Endothelial cell of umbilical vein (primary cell): ENCODE results near the gene USP31. TPM values are rescaled to one million over a fixed set of nuclear protein-coding genes. Genes with fewer than 3 reads are reported as not detected.

Experiments used
- BruUV-seq: library from RNA; stranded (reverse); fragments of 400-500 nt; replicated peaks from 2 replicates; lab custom pipeline; 2021; lab: Mats Ljungman, UMichigan
- CTCF ChIA-PET: fragments of 300-600, 350-600 bp; sonication (Branson Sonifier 250); formaldehyde crosslinking; loops from one replicate; lab custom pipeline; 2021; ENCODE audit warnings: antibody characterized with exemption, inconsistent platforms; lab: Charles Lee
- POLR2A ChIA-PET: fragments of 300-600, 350-600 bp; sonication (Branson Sonifier 250); formaldehyde crosslinking; loops from one replicate; lab custom pipeline; 2021; ENCODE audit warnings: antibody characterized with exemption, inconsistent platforms; lab: Charles Lee
- DNase-seq: peaks from one replicate; pipeline ENCODE4 v3.0.0-alpha.2; 2011; ENCODE audit warnings: low read depth, low spot score
- FAIRE-seq: peaks from 2 replicates; lab custom pipeline; 2011; peaks lifted over from hg19 to GRCh38; lab: Jason Lieb, UNC
- H2AFZ ChIP-seq: 2 replicates; pipeline ENCODE4 v1.6.0; 2012; ENCODE audit warnings: low read depth, low read length, control low read depth, inconsistent platforms
- H3K27ac ChIP-seq: 2 replicates; pipeline ENCODE4 v1.5.1; 2011; ENCODE audit warnings: low read depth, mild to moderate bottlenecking, control low read depth, low read length, moderate library complexity; ENCODE audit not compliant: insufficient read depth
- H3K27me3 ChIP-seq, 2 experiments: 2 replicates each; pipeline versions ENCODE4 v1.6.0 to v1.6.1; 2011; ENCODE audit warnings: low read length in 2 of 2, mixed read lengths in 1 of 2; ENCODE audit not compliant: control insufficient read depth in 2 of 2, insufficient read depth in 2 of 2
- H3K36me3 ChIP-seq, 2 experiments: 2 replicates in 1 of 2; 3 replicates in 1 of 2; pipeline ENCODE4 v1.5.1; 2011; ENCODE audit warnings: low read length in 2 of 2, mild to moderate bottlenecking in 1 of 2, moderate library complexity in 1 of 2; ENCODE audit not compliant: control insufficient read depth in 2 of 2, insufficient read depth in 2 of 2; ENCODE audit errors: extremely low read depth in 1 of 2
- H3K4me1 ChIP-seq: 3 replicates; pipeline ENCODE4 v1.5.1; 2011; ENCODE audit warnings: mild to moderate bottlenecking, low read length; ENCODE audit not compliant: control insufficient read depth, insufficient read depth; ENCODE audit errors: extremely low read depth
- H3K4me2 ChIP-seq: 2 replicates; pipeline ENCODE4 v1.6.1; 2011; ENCODE audit warnings: low read length, control low read depth, mixed read lengths; ENCODE audit not compliant: insufficient read depth
- H3K4me3 ChIP-seq, 3 experiments: fragments of 200-600 bp in 1 of 3; sonication (generic), shearing (Covaris generic) in 1 of 3; replicated peaks in 1 of 3; 2 replicates each; pipeline ENCODE4 v1.5.1; 2011 to 2016; ENCODE audit warnings: control low read depth in 3 of 3, low read length in 3 of 3, mild to moderate bottlenecking in 2 of 3, inconsistent platforms in 1 of 3, low read depth in 1 of 3, moderate library complexity in 1 of 3; ENCODE audit not compliant: insufficient read depth in 1 of 3
- H3K79me2 ChIP-seq: 2 replicates; pipeline ENCODE4 v1.6.0; 2012; ENCODE audit warnings: low read length, inconsistent platforms; ENCODE audit not compliant: control insufficient read depth, insufficient read depth
- H3K9ac ChIP-seq: replicated peaks from 2 replicates; pipeline ENCODE3; 2011; ENCODE audit warnings: low read length, control low read depth; ENCODE audit not compliant: insufficient read depth; ENCODE audit errors: extremely low read depth
- H3K9me1 ChIP-seq: replicated peaks from 3 replicates; pipeline ENCODE4 v1.6.0; 2011; ENCODE audit warnings: mild to moderate bottlenecking, low read length; ENCODE audit not compliant: control insufficient read depth, insufficient read depth; ENCODE audit errors: extremely low read depth
- H3K9me3 ChIP-seq: replicated peaks from 2 replicates; pipeline ENCODE4 v1.5.1; 2012; ENCODE audit warnings: low read length, inconsistent platforms; ENCODE audit not compliant: control insufficient read depth, insufficient read depth
- H4K20me1 ChIP-seq: replicated peaks from 2 replicates; pipeline ENCODE3; 2011; ENCODE audit warnings: mild to moderate bottlenecking, low read length; ENCODE audit not compliant: control insufficient read depth, insufficient read depth; ENCODE audit errors: extremely low read depth
- CTCF ChIP-seq, 2 donors: IDR thresholded peaks; 1 replicate in 1 of 2; 2 replicates in 1 of 2; pipeline ENCODE4 v1.5.1; 2011; ENCODE audit warnings: low read length in 2 of 2, mild to moderate bottlenecking in 2 of 2, moderate library complexity in 2 of 2, control low read depth in 1 of 2, inconsistent platforms in 1 of 2, low read depth in 1 of 2; ENCODE audit not compliant: insufficient read depth in 1 of 2; ENCODE audit errors: extremely low read depth in 1 of 2
- EZH2 ChIP-seq: IDR thresholded peaks from 2 replicates; pipeline ENCODE4 v1.6.1; 2012; ENCODE audit warnings: borderline replicate concordance, low read depth, mild to moderate bottlenecking, moderate library complexity, low read length, inconsistent platforms; ENCODE audit not compliant: severe bottlenecking
- FOS ChIP-seq: IDR thresholded peaks from 2 replicates; pipeline ENCODE4 v1.6.1; 2011; ENCODE audit warnings: mild to moderate bottlenecking, low read length, moderate library complexity, borderline replicate concordance; ENCODE audit not compliant: insufficient read depth
- GATA2 ChIP-seq: IDR thresholded peaks from 2 replicates; pipeline ENCODE4 v1.7.0; 2011; ENCODE audit warnings: low read depth, mild to moderate bottlenecking, moderate library complexity, mixed read lengths, low read length; ENCODE audit not compliant: insufficient read length, insufficient read depth
- JUN ChIP-seq: IDR thresholded peaks from 2 replicates; pipeline ENCODE4 v1.6.1; 2011; ENCODE audit warnings: borderline replicate concordance, low read depth; ENCODE audit not compliant: insufficient read length, insufficient read depth
- MAX ChIP-seq: IDR thresholded peaks from 2 replicates; pipeline ENCODE4 v1.6.1; 2011; ENCODE audit not compliant: insufficient read depth, insufficient read length
- MYC ChIP-seq: IDR thresholded peaks from one replicate; pipeline ENCODE4 v1.6.1; 2011; ENCODE audit warnings: mild to moderate bottlenecking, low read depth, low read length
- POLR2A ChIP-seq: IDR thresholded peaks from 2 replicates; pipeline ENCODE4 v1.6.1; 2012; ENCODE audit warnings: low read depth, mild to moderate bottlenecking, control low read depth, low read length
- POLR2AphosphoS5 ChIP-seq: IDR thresholded peaks from 2 replicates; pipeline ENCODE4 v1.6.1; 2012; ENCODE audit warnings: low read depth, mild to moderate bottlenecking, control low read depth, low read length, moderate library complexity; ENCODE audit not compliant: insufficient read depth
- dilution Hi-C: fragments of 300-500 bp; cut with MboI; formaldehyde crosslinking; loops from one replicate; pipeline ENCODE4 v1.15.0; 2019; ENCODE audit warnings: low sequenced_read_pairs; ENCODE audit not compliant: extremely low pct_ligation_motif_present
- intact Hi-C: fragments of 100-400 bp; cut with micrococcal nuclease; formaldehyde crosslinking; loops from one replicate; pipeline ENCODE4 v1.10.0; 2022
- polyA plus RNA-seq, 4 experiments: library from polyadenylated mRNA; depleted of rRNA in 3 of 4; stranded (reverse) in 3 of 4; unstranded in 1 of 4; fragments of >200 nt; gene quantifications; 2 replicates each; pipeline versions ENCODE4 v1.2.1 to v1.2.3, GENCODE V29; 2011 to 2012; ENCODE audit warnings: missing spikeins in 1 of 4
- total RNA-seq: library from RNA; stranded (reverse); gene quantifications from 2 replicates; pipeline ENCODE4 v1.2.3, GENCODE V29; 2021

USP31 gene
- total and polyA plus RNA-seq, 2 donors (not counting 3 experiments of a cell fraction or from before 2014, with no cell fraction given): 14.5 to 42.4 TPM

GRCh38 chr16:23122144-23122543 is 27.1 kb downstream of the USP31 start:
- no peak for TF ChIP-seq EZH2
- TF ChIP-seq POLR2AphosphoS5: no peak
- TF ChIP-seq POLR2A: no peak
- ChIA-PET POLR2A (no interaction called here), CTCF (interaction anchor here (0.8 kb wide), 1 partner anchor 10 kb away, joined by 3 read pairs; no protein-coding TSS in a partner anchor)
- FAIRE-seq (no peak), DNase-seq (no peak)
- no peaks in the 10 kb centered on the region for H3K9me3 ChIP-seq
- H3K4me1 ChIP-seq: peaks cover 18% of the 10 kb centered on the region
- H3K4me2 ChIP-seq: no peak overlapping the region
- dilution Hi-C loops: no loop called here
- no peak overlapping the region for H2AFZ ChIP-seq
- H3K4me3 ChIP-seq: no peak overlapping the region
- intact Hi-C loops: no loop called here
- peaks cover 79% of the 10 kb centered on the region for H3K79me2 ChIP-seq
- BruUV-seq: no TSS peak
- no peak overlapping the region for H3K9ac ChIP-seq
- peaks cover 0 to 3% of the 10 kb centered on the region in 2 experiments for H3K36me3 ChIP-seq
- H3K27me3 ChIP-seq: no peaks in the 10 kb centered on the region
- peaks cover 15% of the 10 kb centered on the region for H4K20me1 ChIP-seq
- H3K9me1 ChIP-seq: no peaks in the 10 kb centered on the region
- no peak overlapping the region for H3K27ac ChIP-seq

- no peak overlapping the region for H3K9ac ChIP-seq
- H3K4me2 ChIP-seq: no peak overlapping the region
- intact Hi-C loops (no loop called here), dilution Hi-C loops (no loop called here)
- no peak overlapping the region for H3K4me3 ChIP-seq
- POLR2A ChIA-PET: no interaction called here
- H3K9me1 ChIP-seq: no peaks in the 10 kb centered on the region
- peaks cover 77% of the 10 kb centered on the region for H3K79me2 ChIP-seq
- no peaks in the 10 kb centered on the region for H3K27me3 ChIP-seq
- H3K9me3 ChIP-seq: no peaks in the 10 kb centered on the region
- FAIRE-seq: no peak
- H2AFZ ChIP-seq: no peak overlapping the region
- CTCF ChIA-PET: interaction anchor here (0.7 kb wide), 1 partner anchor 12 kb away, joined by 3 read pairs; no protein-coding TSS in a partner anchor
- no peak for TF ChIP-seq POLR2AphosphoS5
- no peak for TF ChIP-seq FOS
- TF ChIP-seq JUN: no peak
- TF ChIP-seq MYC: no peak
- TF ChIP-seq POLR2A: no peak
- TF ChIP-seq CTCF (IDR thresholded peaks at IDR 0.05; ENCODE audit: extremely low read depth in 1 of 2, insufficient read depth in 1 of 2, low read depth in 1 of 2, low read length in 2 of 2): no peak
- no peak for TF ChIP-seq MAX
- TF ChIP-seq GATA2: no peak
- no peak for TF ChIP-seq EZH2
- no TSS peak for BruUV-seq
- peaks cover 0 to 3% of the 10 kb centered on the region in 2 experiments for H3K36me3 ChIP-seq
- H4K20me1 ChIP-seq: peaks cover 16% of the 10 kb centered on the region
- no peak for DNase-seq
- H3K27ac ChIP-seq: no peak overlapping the region
- peaks cover 18% of the 10 kb centered on the region for H3K4me1 ChIP-seq
Observed at GRCh38 chr16:23121024-23121423, 28.2 kb downstream of the USP31 start.
